HEK293 (cell line): ENCODE data around the gene TNFRSF25.

Source experiments
- CTCF ChIP-seq: fragments of 450-650 bp; formaldehyde crosslinking; IDR thresholded peaks from 2 replicates; pipeline ENCODE4 v1.5.1; 2016; ENCODE audit warnings: missing biosample characterization, missing genetic modification characterization
- ZFP69B ChIP-seq: fragments of 450-650 bp; formaldehyde crosslinking; IDR thresholded peaks from 2 replicates; pipeline ENCODE4 v1.5.1; 2016; ENCODE audit warnings: missing biosample characterization, missing genetic modification characterization
- ZNF24 ChIP-seq: fragments of 450-650 bp; formaldehyde crosslinking; IDR thresholded peaks from 2 replicates; pipeline ENCODE4 v1.5.1; 2016; ENCODE audit warnings: missing biosample characterization, missing genetic modification characterization
- ZNF324 ChIP-seq: fragments of 450-650 bp; formaldehyde crosslinking; IDR thresholded peaks from 2 replicates; pipeline ENCODE4 v1.5.1; 2016; ENCODE audit warnings: missing biosample characterization, missing genetic modification characterization
- TF ChIP-seq, protein P1 (sequence below): fragments of 450-650 bp; formaldehyde crosslinking; IDR thresholded peaks from 2 replicates; pipeline ENCODE4 v1.5.1; 2016; ENCODE audit warnings: missing biosample characterization, missing genetic modification characterization
- TF ChIP-seq, protein P2 (sequence below): fragments of 450-650 bp; formaldehyde crosslinking; IDR thresholded peaks from 2 replicates; pipeline ENCODE4 v1.5.1; 2016; ENCODE audit warnings: missing biosample characterization, missing genetic modification characterization

DNA sequence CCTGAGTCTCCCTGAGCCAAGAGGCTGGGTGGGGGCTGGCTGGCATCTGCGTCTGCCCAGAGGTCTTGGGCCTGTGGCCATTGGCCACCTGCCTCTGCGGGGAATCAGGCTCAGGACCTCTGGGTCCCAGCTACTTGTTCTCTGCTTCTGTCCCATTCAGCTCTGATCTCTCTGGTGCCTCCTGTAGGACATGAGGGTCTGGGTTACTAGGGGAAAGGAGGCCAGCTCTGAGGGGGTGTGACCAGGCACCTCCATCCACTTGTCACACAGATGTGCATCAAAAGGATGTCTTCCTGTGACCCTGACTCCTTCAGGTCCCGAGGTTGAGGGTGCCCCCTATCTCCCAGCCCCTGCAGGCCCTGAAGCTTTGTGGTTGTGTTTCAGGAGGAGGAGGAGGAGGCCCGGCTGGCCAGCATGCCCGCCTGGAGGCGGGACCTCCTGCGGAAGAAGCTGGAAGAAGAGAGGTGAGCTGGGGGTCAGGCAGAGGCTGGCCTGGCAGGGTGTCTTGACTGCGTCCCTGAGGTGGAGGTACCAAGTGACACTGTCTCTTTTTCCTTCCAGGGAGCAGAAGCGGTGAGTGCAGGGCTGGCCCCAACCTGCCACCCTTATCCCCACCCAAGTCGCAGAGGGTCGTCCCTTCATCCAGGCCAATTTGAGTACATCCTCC is 9.0 kb downstream of the TNFRSF25 start:
- no peak for TF ChIP-seq ZFP69B (tag by site-specific recombination)
- TF ChIP-seq CTCF (tag by site-specific recombination): no peak
- TF ChIP-seq, protein P1, sequence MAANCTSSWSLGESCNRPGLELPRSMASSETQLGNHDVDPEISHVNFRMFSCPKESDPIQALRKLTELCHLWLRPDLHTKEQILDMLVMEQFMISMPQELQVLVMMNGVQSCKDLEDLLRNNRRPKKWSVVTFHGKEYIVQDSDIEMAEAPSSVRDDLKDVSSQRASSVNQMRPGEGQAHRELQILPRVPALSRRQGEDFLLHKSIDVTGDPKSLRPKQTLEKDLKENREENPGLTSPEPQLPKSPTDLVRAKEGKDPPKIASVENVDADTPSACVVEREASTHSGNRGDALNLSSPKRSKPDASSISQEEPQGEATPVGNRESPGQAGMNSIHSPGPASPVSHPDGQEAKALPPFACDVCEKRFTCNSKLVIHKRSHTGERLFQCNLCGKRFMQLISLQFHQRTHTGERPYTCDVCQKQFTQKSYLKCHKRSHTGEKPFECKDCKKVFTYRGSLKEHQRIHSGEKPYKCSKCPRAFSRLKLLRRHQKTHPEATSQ (tag by site-specific recombination): no peak
- TF ChIP-seq, protein P2, sequence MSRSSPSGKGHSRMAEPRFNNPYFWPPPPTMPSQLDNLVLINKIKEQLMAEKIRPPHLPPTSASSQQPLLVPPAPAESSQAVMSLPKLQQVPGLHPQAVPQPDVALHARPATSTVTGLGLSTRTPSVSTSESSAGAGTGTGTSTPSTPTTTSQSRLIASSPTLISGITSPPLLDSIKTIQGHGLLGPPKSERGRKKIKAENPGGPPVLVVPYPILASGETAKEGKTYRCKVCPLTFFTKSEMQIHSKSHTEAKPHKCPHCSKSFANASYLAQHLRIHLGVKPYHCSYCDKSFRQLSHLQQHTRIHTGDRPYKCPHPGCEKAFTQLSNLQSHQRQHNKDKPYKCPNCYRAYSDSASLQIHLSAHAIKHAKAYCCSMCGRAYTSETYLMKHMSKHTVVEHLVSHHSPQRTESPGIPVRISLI (tag by site-specific recombination): no peak
- no peak for TF ChIP-seq ZNF24 (tag by site-specific recombination)
- no peak for TF ChIP-seq ZNF324
